ENCODE results near the gene RAB12.

RAB12 gene

DNA sequence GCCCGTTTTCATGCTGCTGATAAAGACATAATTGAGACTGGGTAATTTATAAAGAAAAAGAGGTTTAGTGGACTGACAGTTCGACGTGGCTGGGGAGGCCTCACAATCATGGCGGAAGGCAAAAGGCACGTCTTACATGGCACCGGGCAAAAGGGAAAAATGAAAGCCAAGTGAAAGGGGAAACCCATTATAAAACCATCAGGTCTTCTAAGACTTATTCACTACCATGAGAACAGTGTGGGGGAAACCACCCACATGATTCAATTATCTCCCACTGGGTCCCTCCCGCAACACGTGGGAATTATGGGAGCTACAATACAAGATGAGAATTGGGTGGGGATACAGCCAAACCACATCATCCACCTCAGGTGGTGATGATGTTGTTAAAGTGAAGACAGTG, 3.3 kb upstream of the RAB12 start:
- no peak for TF ChIP-seq FOXP2 (optimal IDR thresholded peaks at IDR 0.05; ENCODE audit: borderline replicate concordance, extremely low read depth, extremely low read length, insufficient read depth)
- TF ChIP-seq, protein P1, sequence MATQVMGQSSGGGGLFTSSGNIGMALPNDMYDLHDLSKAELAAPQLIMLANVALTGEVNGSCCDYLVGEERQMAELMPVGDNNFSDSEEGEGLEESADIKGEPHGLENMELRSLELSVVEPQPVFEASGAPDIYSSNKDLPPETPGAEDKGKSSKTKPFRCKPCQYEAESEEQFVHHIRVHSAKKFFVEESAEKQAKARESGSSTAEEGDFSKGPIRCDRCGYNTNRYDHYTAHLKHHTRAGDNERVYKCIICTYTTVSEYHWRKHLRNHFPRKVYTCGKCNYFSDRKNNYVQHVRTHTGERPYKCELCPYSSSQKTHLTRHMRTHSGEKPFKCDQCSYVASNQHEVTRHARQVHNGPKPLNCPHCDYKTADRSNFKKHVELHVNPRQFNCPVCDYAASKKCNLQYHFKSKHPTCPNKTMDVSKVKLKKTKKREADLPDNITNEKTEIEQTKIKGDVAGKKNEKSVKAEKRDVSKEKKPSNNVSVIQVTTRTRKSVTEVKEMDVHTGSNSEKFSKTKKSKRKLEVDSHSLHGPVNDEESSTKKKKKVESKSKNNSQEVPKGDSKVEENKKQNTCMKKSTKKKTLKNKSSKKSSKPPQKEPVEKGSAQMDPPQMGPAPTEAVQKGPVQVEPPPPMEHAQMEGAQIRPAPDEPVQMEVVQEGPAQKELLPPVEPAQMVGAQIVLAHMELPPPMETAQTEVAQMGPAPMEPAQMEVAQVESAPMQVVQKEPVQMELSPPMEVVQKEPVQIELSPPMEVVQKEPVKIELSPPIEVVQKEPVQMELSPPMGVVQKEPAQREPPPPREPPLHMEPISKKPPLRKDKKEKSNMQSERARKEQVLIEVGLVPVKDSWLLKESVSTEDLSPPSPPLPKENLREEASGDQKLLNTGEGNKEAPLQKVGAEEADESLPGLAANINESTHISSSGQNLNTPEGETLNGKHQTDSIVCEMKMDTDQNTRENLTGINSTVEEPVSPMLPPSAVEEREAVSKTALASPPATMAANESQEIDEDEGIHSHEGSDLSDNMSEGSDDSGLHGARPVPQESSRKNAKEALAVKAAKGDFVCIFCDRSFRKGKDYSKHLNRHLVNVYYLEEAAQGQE (IDR thresholded peaks at IDR 0.05; ENCODE audit: insufficient read depth in 1 of 2, low read depth in 2 of 2, low read length in 2 of 2) = no peak
- TF ChIP-seq TAF1 (IDR thresholded peaks at IDR 0.05; ENCODE audit: borderline replicate concordance, insufficient read depth, low read length) = no peak
- TF ChIP-seq POLR2AphosphoS5 (IDR thresholded peaks at IDR 0.05; ENCODE audit: low read depth, low read length) = no peak
- no peak for TF ChIP-seq SIN3A (IDR thresholded peaks at IDR 0.05; ENCODE audit: borderline replicate concordance, insufficient read depth, low read length)

DNA sequence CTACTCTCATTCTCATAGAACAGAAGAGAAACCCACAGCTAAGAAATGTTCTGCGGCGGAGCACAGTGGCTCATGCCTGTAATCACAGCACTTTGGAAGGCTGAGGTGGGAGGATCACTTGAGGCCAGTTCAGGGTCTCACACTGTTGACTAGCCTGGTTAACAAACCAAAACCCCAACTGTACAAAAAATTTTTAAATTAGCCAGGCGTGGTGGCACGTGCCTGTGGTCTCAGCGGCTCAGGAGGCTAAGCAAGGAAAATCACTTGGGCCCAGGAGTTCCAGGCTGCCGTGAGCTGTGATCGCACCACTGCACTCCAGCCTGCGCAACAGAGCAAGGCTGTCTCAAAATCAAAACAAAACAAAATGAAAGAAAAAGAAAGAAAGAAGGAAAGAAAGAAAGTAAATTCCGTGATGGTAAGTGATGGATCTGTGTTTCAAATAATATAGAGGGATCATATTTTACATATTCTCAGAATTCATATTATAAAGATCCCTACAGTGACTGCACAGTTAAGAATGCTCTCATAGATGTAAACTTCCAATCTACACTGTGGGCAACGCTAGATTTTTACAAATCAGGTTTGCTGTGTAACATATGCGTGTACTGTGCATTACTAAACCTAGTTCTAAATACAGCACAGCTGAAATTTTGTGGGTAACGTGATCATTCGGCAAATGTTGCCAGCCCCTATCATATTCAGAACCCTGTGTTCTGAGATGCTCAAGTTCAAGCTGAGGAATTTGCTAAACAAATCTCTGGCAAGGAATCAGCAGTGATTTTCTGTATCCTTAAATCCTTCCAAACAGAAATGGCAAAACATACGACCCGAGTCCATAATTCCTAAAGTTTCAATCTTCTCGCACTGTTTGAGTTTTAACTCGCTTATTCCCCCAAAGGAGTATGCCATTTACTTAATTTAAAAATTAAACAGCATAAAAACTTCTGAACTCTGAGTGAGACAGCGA, 1.2 kb upstream of the RAB12 start:
- TF ChIP-seq POLR2AphosphoS5 (IDR thresholded peaks at IDR 0.05; ENCODE audit: low read depth, low read length) = no peak
- TF ChIP-seq, protein P1 (IDR thresholded peaks at IDR 0.05; ENCODE audit: insufficient read depth in 1 of 2, low read depth in 2 of 2, low read length in 2 of 2) = no peak
- no peak for TF ChIP-seq TAF1 (IDR thresholded peaks at IDR 0.05; ENCODE audit: borderline replicate concordance, insufficient read depth, low read length)
- no peak for TF ChIP-seq FOXP2 (optimal IDR thresholded peaks at IDR 0.05; ENCODE audit: borderline replicate concordance, extremely low read depth, extremely low read length, insufficient read depth)
- no peak for TF ChIP-seq SIN3A (IDR thresholded peaks at IDR 0.05; ENCODE audit: borderline replicate concordance, insufficient read depth, low read length)

DNA sequence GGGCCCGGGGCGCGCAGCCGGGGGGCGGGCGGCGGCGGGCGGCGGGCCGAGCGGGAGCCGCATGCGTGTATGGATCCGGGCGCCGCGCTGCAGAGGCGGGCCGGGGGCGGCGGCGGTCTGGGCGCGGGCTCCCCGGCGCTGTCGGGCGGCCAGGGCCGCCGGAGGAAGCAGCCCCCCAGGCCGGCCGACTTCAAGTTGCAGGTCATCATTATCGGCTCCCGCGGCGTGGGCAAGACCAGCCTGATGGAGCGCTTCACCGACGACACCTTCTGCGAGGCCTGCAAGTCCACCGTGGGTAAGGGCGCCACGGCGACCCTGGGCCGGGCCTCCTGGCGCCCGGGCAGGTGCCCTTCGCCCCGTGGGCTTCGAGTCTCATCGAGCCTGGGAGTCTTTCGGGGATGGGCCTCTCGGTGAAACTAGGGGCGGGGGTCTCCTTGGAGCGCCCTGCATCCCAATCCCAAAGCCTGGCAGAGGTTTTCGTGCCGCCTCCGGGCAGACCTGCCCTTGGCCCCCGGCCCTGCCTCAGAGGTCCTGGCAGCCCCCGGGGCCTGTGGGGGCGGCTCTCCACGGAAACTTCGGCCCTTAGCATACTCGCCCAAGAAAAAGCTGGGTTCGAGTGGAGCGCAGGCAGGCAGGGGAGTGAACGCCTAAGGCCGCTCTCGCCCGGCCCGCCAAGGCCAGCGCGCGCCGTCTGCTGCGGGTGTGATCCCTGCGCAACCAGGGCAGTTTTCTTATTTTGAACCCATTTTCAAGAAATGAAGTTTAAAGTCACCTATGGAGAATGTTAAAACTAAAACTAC, 622 bp downstream of the RAB12 start:
- TF ChIP-seq, protein P1 (IDR thresholded peaks at IDR 0.05; ENCODE audit: insufficient read depth in 1 of 2, low read depth in 2 of 2, low read length in 2 of 2) = no peak
- TF ChIP-seq POLR2AphosphoS5 (IDR thresholded peaks at IDR 0.05; ENCODE audit: low read depth, low read length) = no peak

DNA sequence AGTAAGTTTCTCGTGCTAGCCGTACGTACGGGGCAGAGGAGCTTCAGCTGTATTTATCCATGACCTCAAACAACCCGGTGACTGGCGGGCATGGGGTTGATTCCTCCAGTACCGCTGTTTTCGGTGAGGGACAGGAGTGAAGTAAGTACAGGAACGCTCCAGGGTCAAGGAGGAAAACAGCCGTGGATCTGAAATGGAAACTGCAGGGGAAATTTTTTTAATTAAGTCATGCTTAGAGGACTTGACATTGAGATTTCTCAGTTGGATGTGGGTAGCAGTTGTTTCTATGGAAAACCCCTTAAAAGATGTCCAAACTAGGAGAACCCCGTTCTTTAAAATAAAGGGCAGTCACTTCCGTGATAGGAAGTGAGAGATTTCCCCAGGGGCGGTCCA, 1.2 kb downstream of the RAB12 start:
- TF ChIP-seq POLR2AphosphoS5 (IDR thresholded peaks at IDR 0.05; ENCODE audit: low read depth, low read length) = no peak
- no peak for TF ChIP-seq TAF1 (IDR thresholded peaks at IDR 0.05; ENCODE audit: borderline replicate concordance, insufficient read depth, low read length)
- TF ChIP-seq, protein P1 (IDR thresholded peaks at IDR 0.05; ENCODE audit: insufficient read depth in 1 of 2, low read depth in 2 of 2, low read length in 2 of 2) = no peak
- no peak for TF ChIP-seq FOXP2 (optimal IDR thresholded peaks at IDR 0.05; ENCODE audit: borderline replicate concordance, extremely low read depth, extremely low read length, insufficient read depth)
- TF ChIP-seq SIN3A (IDR thresholded peaks at IDR 0.05; ENCODE audit: borderline replicate concordance, insufficient read depth, low read length) = no peak; the same call in 1 of the 2 replicates

All from PFSK-1 (cell line).